ENCODE data around the gene NUDT1.

NUDT1 gene

DNA sequence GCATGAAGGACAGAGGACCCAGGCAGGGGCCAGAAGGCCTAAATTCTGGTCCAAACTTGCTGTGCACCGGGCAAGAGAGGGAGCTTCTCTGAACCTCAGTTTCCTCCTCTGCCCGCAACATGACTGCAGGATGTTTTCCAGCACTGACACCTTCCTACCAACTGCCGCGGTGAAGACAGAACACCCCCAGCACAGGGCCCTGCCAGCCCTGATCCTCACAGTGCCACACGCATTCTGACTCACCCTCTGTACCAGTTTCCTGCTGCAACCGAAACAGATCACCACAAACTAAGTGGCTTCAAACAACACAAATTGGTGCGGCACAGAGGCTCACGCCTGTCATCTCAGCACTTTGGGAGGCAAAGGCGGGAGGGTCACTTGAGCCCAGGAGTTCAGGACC lies 27.4 kb upstream of the NUDT1 start:
- Histone ChIP-seq H3K9me2 (replicated peaks; ENCODE audit: control insufficient read depth, low read length) (no peaks in the 10 kb centered on the region), H3K27ac (ENCODE audit: low read depth, low read length) (no peak overlapping the region), H3K4me3 (ENCODE audit: low read length) (no peak overlapping the region), H4K20me1 (ENCODE audit: control insufficient read depth, insufficient read depth, low read depth, low read length) (no peaks in the 10 kb centered on the region), H3K4me2 (ENCODE audit: low read length) (no peak overlapping the region), H3K9me3 (ENCODE audit: control insufficient read depth, insufficient read depth, low read length) (no peaks in the 10 kb centered on the region), H3F3A (ENCODE audit: control insufficient read depth, insufficient read depth) (no peaks in the 10 kb centered on the region), H3K79me2 (ENCODE audit: control insufficient read depth, low read length) (peaks cover 4% of the 10 kb centered on the region; the same call in 1 of the 2 replicates), H3K4me1 (ENCODE audit: control insufficient read depth, low read length) (peaks cover 4% of the 10 kb centered on the region), H3K36me3 (ENCODE audit: control insufficient read depth, low read length) (peaks cover 90% of the 10 kb centered on the region), H3K27me3 (ENCODE audit: control insufficient read depth, low read length) (no peaks in the 10 kb centered on the region)
- no peak for TF ChIP-seq EZH2phosphoT487 (IDR thresholded peaks at IDR 0.05; ENCODE audit: borderline replicate concordance, low read length)
- TF ChIP-seq, protein P1, sequence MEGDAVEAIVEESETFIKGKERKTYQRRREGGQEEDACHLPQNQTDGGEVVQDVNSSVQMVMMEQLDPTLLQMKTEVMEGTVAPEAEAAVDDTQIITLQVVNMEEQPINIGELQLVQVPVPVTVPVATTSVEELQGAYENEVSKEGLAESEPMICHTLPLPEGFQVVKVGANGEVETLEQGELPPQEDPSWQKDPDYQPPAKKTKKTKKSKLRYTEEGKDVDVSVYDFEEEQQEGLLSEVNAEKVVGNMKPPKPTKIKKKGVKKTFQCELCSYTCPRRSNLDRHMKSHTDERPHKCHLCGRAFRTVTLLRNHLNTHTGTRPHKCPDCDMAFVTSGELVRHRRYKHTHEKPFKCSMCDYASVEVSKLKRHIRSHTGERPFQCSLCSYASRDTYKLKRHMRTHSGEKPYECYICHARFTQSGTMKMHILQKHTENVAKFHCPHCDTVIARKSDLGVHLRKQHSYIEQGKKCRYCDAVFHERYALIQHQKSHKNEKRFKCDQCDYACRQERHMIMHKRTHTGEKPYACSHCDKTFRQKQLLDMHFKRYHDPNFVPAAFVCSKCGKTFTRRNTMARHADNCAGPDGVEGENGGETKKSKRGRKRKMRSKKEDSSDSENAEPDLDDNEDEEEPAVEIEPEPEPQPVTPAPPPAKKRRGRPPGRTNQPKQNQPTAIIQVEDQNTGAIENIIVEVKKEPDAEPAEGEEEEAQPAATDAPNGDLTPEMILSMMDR (IDR thresholded peaks at IDR 0.05; ENCODE audit: low read depth, low read length, poor library complexity, severe bottlenecking), result no peak

DNA sequence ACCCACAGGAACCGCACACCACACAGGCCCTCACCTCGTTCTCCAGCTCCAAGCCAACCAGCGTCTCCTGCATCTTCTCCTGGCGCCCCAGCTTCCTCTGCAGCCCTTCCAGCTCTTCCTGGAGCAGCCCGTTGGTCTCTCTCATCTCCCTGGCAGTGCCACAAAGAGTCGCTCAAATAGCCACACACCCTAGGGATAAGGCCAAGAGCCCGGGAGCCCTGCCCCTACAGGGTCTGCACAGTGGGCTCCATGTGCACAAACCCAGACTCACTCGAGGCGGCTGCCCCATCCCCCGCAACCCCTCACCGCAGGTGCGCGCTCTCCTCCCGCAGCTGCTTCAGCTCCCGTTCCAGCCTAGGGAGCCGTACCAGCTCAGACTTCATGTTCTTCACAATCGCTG lies 26.2 kb upstream of the NUDT1 start:
- Histone ChIP-seq H3K9me2 (replicated peaks; ENCODE audit: control insufficient read depth, low read length) (no peaks in the 10 kb centered on the region), H4K20me1 (ENCODE audit: control insufficient read depth, insufficient read depth, low read depth, low read length) (no peaks in the 10 kb centered on the region; the same call in 1 of the 2 replicates), H3K36me3 (ENCODE audit: control insufficient read depth, low read length) (peaks cover 94% of the 10 kb centered on the region), H3K4me2 (ENCODE audit: low read length) (no peak overlapping the region), H3F3A (ENCODE audit: control insufficient read depth, insufficient read depth) (no peaks in the 10 kb centered on the region), H3K9me3 (ENCODE audit: control insufficient read depth, insufficient read depth, low read length) (no peaks in the 10 kb centered on the region), H3K79me2 (ENCODE audit: control insufficient read depth, low read length) (peaks cover 11% of the 10 kb centered on the region), H3K27me3 (ENCODE audit: control insufficient read depth, low read length) (no peaks in the 10 kb centered on the region), H3K27ac (ENCODE audit: low read depth, low read length) (no peak overlapping the region), H3K4me3 (ENCODE audit: low read length) (no peak overlapping the region), H3K4me1 (ENCODE audit: control insufficient read depth, low read length) (no peaks in the 10 kb centered on the region)
- no peak for TF ChIP-seq EZH2phosphoT487 (IDR thresholded peaks at IDR 0.05; ENCODE audit: borderline replicate concordance, low read length)
- TF ChIP-seq, protein P1 (IDR thresholded peaks at IDR 0.05; ENCODE audit: low read depth, low read length, poor library complexity, severe bottlenecking), result no peak

DNA sequence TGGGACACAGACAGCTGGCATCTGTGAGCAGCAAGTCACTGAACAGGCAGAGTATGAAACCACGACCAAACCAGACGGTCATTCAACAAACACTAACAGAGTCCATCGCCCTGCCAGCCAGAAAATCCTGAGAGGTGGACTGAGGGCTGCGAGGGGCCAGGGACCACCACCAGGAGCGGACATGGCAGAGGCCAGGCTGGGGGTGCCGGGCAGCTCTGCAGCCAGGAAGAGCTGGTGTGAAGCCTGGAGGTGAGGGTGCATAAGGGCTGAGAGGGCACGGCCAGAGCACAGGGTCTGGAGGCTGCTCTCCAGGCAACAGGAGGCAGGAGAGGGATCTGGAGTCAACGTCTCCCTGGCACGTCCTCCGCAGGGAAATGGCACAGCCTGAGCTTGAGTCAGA lies 24.8 kb upstream of the NUDT1 start:
- H3K4me1 ChIP-seq (ENCODE audit: control insufficient read depth, low read length), result no peaks in the 10 kb centered on the region
- H3K27ac ChIP-seq (ENCODE audit: low read depth, low read length), result no peak overlapping the region
- H3K27me3 ChIP-seq (ENCODE audit: control insufficient read depth, low read length), result no peaks in the 10 kb centered on the region
- H3K79me2 ChIP-seq (ENCODE audit: control insufficient read depth, low read length), result peaks cover 19% of the 10 kb centered on the region
- no peak overlapping the region for H3K4me3 ChIP-seq (ENCODE audit: low read length)
- TF ChIP-seq, protein P1 (IDR thresholded peaks at IDR 0.05; ENCODE audit: low read depth, low read length, poor library complexity, severe bottlenecking), result no peak
- no peak for TF ChIP-seq EZH2phosphoT487 (IDR thresholded peaks at IDR 0.05; ENCODE audit: borderline replicate concordance, low read length)
- no peaks in the 10 kb centered on the region for H3K9me2 ChIP-seq (replicated peaks; ENCODE audit: control insufficient read depth, low read length)
- no peak overlapping the region for H3K4me2 ChIP-seq (ENCODE audit: low read length)
- H3K36me3 ChIP-seq (ENCODE audit: control insufficient read depth, low read length), result peaks cover 92% of the 10 kb centered on the region
- H3K9me3 ChIP-seq (ENCODE audit: control insufficient read depth, insufficient read depth, low read length), result no peaks in the 10 kb centered on the region
- no peaks in the 10 kb centered on the region for H3F3A ChIP-seq (ENCODE audit: control insufficient read depth, insufficient read depth)
- H4K20me1 ChIP-seq (ENCODE audit: control insufficient read depth, insufficient read depth, low read depth, low read length), result no peaks in the 10 kb centered on the region; the same call in 1 of the 2 replicates

Data from DOHH2 (cell line).